ENCODE data around the gene STX2.
A peak's percentile ranks its signal among the peaks of the same experiment; 100 is the strongest.

STX2 gene

GRCh38 chr12:130780325-130780724 lies 58.7 kb downstream of the STX2 start:
- no peaks in the 10 kb centered on the region for H4K20me1 ChIP-seq (ENCODE audit: control insufficient read depth, insufficient read depth, low read depth, low read length)
- no peak overlapping the region for H3K4me3 ChIP-seq (ENCODE audit: low read length)
- no peak overlapping the region for H3K4me2 ChIP-seq (ENCODE audit: low read length)
- H3K27ac ChIP-seq (ENCODE audit: low read depth, low read length), result no peak overlapping the region
- TF ChIP-seq CTCF (IDR thresholded peaks at IDR 0.05; ENCODE audit: low read depth, low read length, poor library complexity, severe bottlenecking), result no peak
- TF ChIP-seq EZH2phosphoT487 (IDR thresholded peaks at IDR 0.05; ENCODE audit: borderline replicate concordance, low read length), result no peak
- peaks cover 21% of the 10 kb centered on the region for H3K4me1 ChIP-seq (ENCODE audit: control insufficient read depth, low read length)
- no peaks in the 10 kb centered on the region for H3F3A ChIP-seq (ENCODE audit: control insufficient read depth, insufficient read depth)
- H3K36me3 ChIP-seq (ENCODE audit: control insufficient read depth, low read length), result no peaks in the 10 kb centered on the region
- H3K27me3 ChIP-seq (ENCODE audit: control insufficient read depth, low read length), result peaks cover 19% of the 10 kb centered on the region
- H3K9me3 ChIP-seq (ENCODE audit: control insufficient read depth, insufficient read depth, low read length), result no peaks in the 10 kb centered on the region
- H3K9me2 ChIP-seq (replicated peaks; ENCODE audit: control insufficient read depth, low read length), result no peaks in the 10 kb centered on the region
- no peaks in the 10 kb centered on the region for H3K79me2 ChIP-seq (ENCODE audit: control insufficient read depth, low read length)

GRCh38 chr12:130778776-130779175 lies 60.3 kb downstream of the STX2 start:
- H3F3A ChIP-seq (ENCODE audit: control insufficient read depth, insufficient read depth), result no peaks in the 10 kb centered on the region
- no peak overlapping the region for H3K27ac ChIP-seq (ENCODE audit: low read depth, low read length)
- no peaks in the 10 kb centered on the region for H3K36me3 ChIP-seq (ENCODE audit: control insufficient read depth, low read length)
- TF ChIP-seq CTCF (IDR thresholded peaks at IDR 0.05; ENCODE audit: low read depth, low read length, poor library complexity, severe bottlenecking) (no peak), EZH2phosphoT487 (IDR thresholded peaks at IDR 0.05; ENCODE audit: borderline replicate concordance, low read length) (no peak)
- H3K9me3 ChIP-seq (ENCODE audit: control insufficient read depth, insufficient read depth, low read length), result no peaks in the 10 kb centered on the region
- no peak overlapping the region for H3K4me3 ChIP-seq (ENCODE audit: low read length)
- no peaks in the 10 kb centered on the region for H3K9me2 ChIP-seq (replicated peaks; ENCODE audit: control insufficient read depth, low read length)
- no peaks in the 10 kb centered on the region for H3K79me2 ChIP-seq (ENCODE audit: control insufficient read depth, low read length)
- H3K27me3 ChIP-seq (ENCODE audit: control insufficient read depth, low read length), result peaks cover 19% of the 10 kb centered on the region
- peaks cover 21% of the 10 kb centered on the region for H3K4me1 ChIP-seq (ENCODE audit: control insufficient read depth, low read length)
- H3K4me2 ChIP-seq (ENCODE audit: low read length), result no peak overlapping the region
- no peaks in the 10 kb centered on the region for H4K20me1 ChIP-seq (ENCODE audit: control insufficient read depth, insufficient read depth, low read depth, low read length)

- Histone ChIP-seq H3K9me3 (ENCODE audit: control insufficient read depth, insufficient read depth, low read length) (no peaks in the 10 kb centered on the region), H3K4me2 (ENCODE audit: low read length) (peak overlapping the region; percentile 45), H3K4me1 (ENCODE audit: control insufficient read depth, low read length) (peaks cover 21% of the 10 kb centered on the region), H3K36me3 (ENCODE audit: control insufficient read depth, low read length) (no peaks in the 10 kb centered on the region), H4K20me1 (ENCODE audit: control insufficient read depth, insufficient read depth, low read depth, low read length) (no peaks in the 10 kb centered on the region), H3K79me2 (ENCODE audit: control insufficient read depth, low read length) (no peaks in the 10 kb centered on the region), H3K9me2 (replicated peaks; ENCODE audit: control insufficient read depth, low read length) (no peaks in the 10 kb centered on the region), H3K4me3 (ENCODE audit: low read length) (peak overlapping the region; percentile 32), H3K27ac (ENCODE audit: low read depth, low read length) (no peak overlapping the region), H3K27me3 (ENCODE audit: control insufficient read depth, low read length) (peaks cover 19% of the 10 kb centered on the region), H3F3A (ENCODE audit: control insufficient read depth, insufficient read depth) (no peaks in the 10 kb centered on the region)
- 0 out of 2 replicates have a peak, but pooled peaks have one; percentile 5 for TF ChIP-seq EZH2phosphoT487 (IDR thresholded peaks at IDR 0.05; ENCODE audit: borderline replicate concordance, low read length)
- no peak for TF ChIP-seq CTCF (IDR thresholded peaks at IDR 0.05; ENCODE audit: low read depth, low read length, poor library complexity, severe bottlenecking)
These were observed 62.2 kb downstream of the STX2 start for GRCh38 chr12:130776857-130777339.

Measured in DOHH2 (cell line).